ENCODE measurements around the gene RHOB. TPM values are rescaled to one million over a fixed set of nuclear protein-coding genes. Genes with fewer than 3 reads are reported as not detected.

RHOB gene
- total RNA-seq, 2 donors from 2014 or later: 12.1 to 26.8 TPM

- no peak overlapping the region for H3K4me3 Mint-ChIP-seq
- H3K36me3 Mint-ChIP-seq: no peaks in the 10 kb centered on the region
- H3K9me3 Mint-ChIP-seq: no peaks in the 10 kb centered on the region
- no peak for DNase-seq (ENCODE audit: low spot score)
- peaks cover 0 to 9% of the 10 kb centered on the region in 2 donors for H3K27me3 Mint-ChIP-seq
- no peak for ATAC-seq
- H3K4me1 Mint-ChIP-seq (ENCODE audit: low read depth in 2 of 2): peaks cover 0 to 2% of the 10 kb centered on the region in 2 donors
- H3K27ac Mint-ChIP-seq: no peak overlapping the region
Observed at GRCh38 chr2:20436716-20437470, 10.0 kb upstream of the RHOB start.

GRCh38 chr2:20438334-20439192 is 8.3 kb upstream of the RHOB start:
- no peak for DNase-seq (ENCODE audit: low spot score)
- no peak for ATAC-seq
- H3K27ac Mint-ChIP-seq: no peak overlapping the region
- no peaks in the 10 kb centered on the region for H3K36me3 Mint-ChIP-seq
- no peak overlapping the region for H3K4me3 Mint-ChIP-seq
- H3K4me1 Mint-ChIP-seq (ENCODE audit: low read depth in 2 of 2): peaks cover 0 to 2% of the 10 kb centered on the region in 2 donors
- H3K27me3 Mint-ChIP-seq: peaks cover 0 to 9% of the 10 kb centered on the region in 2 donors
- no peaks in the 10 kb centered on the region for H3K9me3 Mint-ChIP-seq

GRCh38 chr2:20439193-20439475 is 7.7 kb upstream of the RHOB start:
- ATAC-seq (no peak), DNase-seq (ENCODE audit: low spot score) (no peak)
- H3K36me3 Mint-ChIP-seq: no peaks in the 10 kb centered on the region
- H3K27me3 Mint-ChIP-seq: peaks cover 0 to 9% of the 10 kb centered on the region in 2 donors
- no peaks in the 10 kb centered on the region for H3K9me3 Mint-ChIP-seq
- no peak overlapping the region for H3K4me3 Mint-ChIP-seq
- peaks cover 0 to 2% of the 10 kb centered on the region in 2 donors for H3K4me1 Mint-ChIP-seq (ENCODE audit: low read depth in 2 of 2)
- no peak overlapping the region for H3K27ac Mint-ChIP-seq

- Mint-ChIP-seq H3K4me3 (no peak overlapping the region), H3K27ac (no peak overlapping the region), H3K27me3 (peaks cover 0 to 9% of the 10 kb centered on the region in 2 donors), H3K9me3 (no peaks in the 10 kb centered on the region), H3K4me1 (ENCODE audit: low read depth in 2 of 2) (peaks cover 0 to 2% of the 10 kb centered on the region in 2 donors), H3K36me3 (no peaks in the 10 kb centered on the region)
- ATAC-seq (peak in 1 of 2 donors; percentile 9), DNase-seq (ENCODE audit: low spot score) (no peak)
Observed at GRCh38 chr2:20439503-20439902, 7.4 kb upstream of the RHOB start.

GRCh38 chr2:20440001-20440560 is 6.8 kb upstream of the RHOB start:
- Mint-ChIP-seq H3K27me3 (peaks cover under 1 to 9% of the 10 kb centered on the region in 2 donors), H3K4me1 (ENCODE audit: low read depth in 2 of 2) (peaks cover 0 to under 1% of the 10 kb centered on the region in 2 donors), H3K27ac (no peak overlapping the region), H3K9me3 (no peaks in the 10 kb centered on the region), H3K4me3 (no peak overlapping the region), H3K36me3 (no peaks in the 10 kb centered on the region)
- DNase-seq (ENCODE audit: low spot score) (no peak), ATAC-seq (no peak)

- Mint-ChIP-seq H3K4me1 (ENCODE audit: low read depth in 2 of 2) (peaks cover 0 to 4% of the 10 kb centered on the region in 2 donors), H3K27ac (no peak overlapping the region), H3K36me3 (no peaks in the 10 kb centered on the region), H3K27me3 (peaks cover 6 to 9% of the 10 kb centered on the region in 2 donors), H3K9me3 (no peaks in the 10 kb centered on the region), H3K4me3 (no peak overlapping the region)
- ATAC-seq (no peak), DNase-seq (ENCODE audit: low spot score) (no peak)
Observed at GRCh38 chr2:20443276-20443920, 3.5 kb upstream of the RHOB start.

- no peak for ATAC-seq
- H3K27ac Mint-ChIP-seq: no peak overlapping the region
- H3K27me3 Mint-ChIP-seq: peaks cover 1 to 7% of the 10 kb centered on the region in 2 donors
- peaks cover 0 to 5% of the 10 kb centered on the region in 2 donors for H3K4me1 Mint-ChIP-seq (ENCODE audit: low read depth in 2 of 2)
- no peak for DNase-seq (ENCODE audit: low spot score)
- H3K4me3 Mint-ChIP-seq: no peak overlapping the region
- H3K9me3 Mint-ChIP-seq: no peaks in the 10 kb centered on the region
- no peaks in the 10 kb centered on the region for H3K36me3 Mint-ChIP-seq
Observed at GRCh38 chr2:20444101-20444992, 2.5 kb upstream of the RHOB start.

- peaks cover 0 to 8% of the 10 kb centered on the region in 2 donors for H3K27me3 Mint-ChIP-seq
- ATAC-seq: no peak
- peaks cover 0 to 7% of the 10 kb centered on the region in 2 donors for H3K4me1 Mint-ChIP-seq (ENCODE audit: low read depth in 2 of 2)
- no peaks in the 10 kb centered on the region for H3K36me3 Mint-ChIP-seq
- H3K4me3 Mint-ChIP-seq: no peak overlapping the region
- H3K27ac Mint-ChIP-seq: no peak overlapping the region
- DNase-seq (ENCODE audit: low spot score): no peak
- H3K9me3 Mint-ChIP-seq: no peaks in the 10 kb centered on the region
Observed at GRCh38 chr2:20444993-20445910, 1.6 kb upstream of the RHOB start.

GRCh38 chr2:20446255-20446916 is 488 bp upstream of the RHOB start:
- Mint-ChIP-seq H3K9me3 (no peaks in the 10 kb centered on the region), H3K36me3 (no peaks in the 10 kb centered on the region), H3K27ac (no peak overlapping the region), H3K27me3 (peaks cover 0 to 8% of the 10 kb centered on the region in 2 donors), H3K4me3 (peak overlapping the region; percentile 90), H3K4me1 (ENCODE audit: low read depth in 2 of 2) (peaks cover 0 to 7% of the 10 kb centered on the region in 2 donors)
- DNase-seq (ENCODE audit: low spot score): no peak
- ATAC-seq: no peak

- peak in 1 of 2 donors; percentile 28 for ATAC-seq
Observed at GRCh38 chr2:20447437-20448245, 767 bp downstream of the RHOB start.

More at GRCh38 chr2:20447437-20448245, 767 bp downstream of the RHOB start:
- Mint-ChIP-seq H3K9me3 (no peaks in the 10 kb centered on the region), H3K4me3 (peak overlapping the region; percentile 90), H3K27me3 (peaks cover 0 to 8% of the 10 kb centered on the region in 2 donors), H3K36me3 (no peaks in the 10 kb centered on the region), H3K4me1 (ENCODE audit: low read depth in 2 of 2) (peaks cover 0 to 7% of the 10 kb centered on the region in 2 donors), H3K27ac (peak overlapping the region; percentile 33 to 60)
- DNase-seq (ENCODE audit: low spot score): no peak

Data from natural killer cell treated with Interleukin-12 subunit alpha and Interleukin-12 subunit beta and Interleukin-15 and Interleukin-18, amount 100 ng/mL, for 72 hours (primary cell).